ENCODE measurements around the gene GALNT17.
"Not testable (repeated sequence)": the region's sequence is repeated elsewhere in the genome, so short reads cannot be mapped to it uniquely, and the experiment has no call there.

The GALNT17 gene

DNA sequence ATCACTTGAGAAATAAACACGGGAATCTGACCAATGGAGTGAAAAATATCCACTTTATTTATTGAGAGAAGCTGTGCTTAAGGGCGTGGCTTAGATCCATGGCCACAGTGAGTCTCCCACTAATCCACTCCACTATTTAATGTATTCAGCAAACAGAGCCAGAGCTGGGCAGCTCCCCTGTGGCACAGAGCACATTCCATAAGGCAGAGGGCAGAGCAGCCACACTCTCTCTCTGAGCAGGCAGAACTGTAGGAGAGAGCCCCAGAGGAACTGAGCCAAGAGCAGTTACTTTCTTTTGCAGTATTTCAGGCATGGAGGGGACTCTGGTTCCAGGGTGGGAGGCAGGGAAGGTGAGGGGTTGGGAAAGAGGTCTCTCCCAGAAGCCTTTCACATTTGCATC lies 106.0 kb downstream of the GALNT17 start:
- no peak for DNase-seq

DNA sequence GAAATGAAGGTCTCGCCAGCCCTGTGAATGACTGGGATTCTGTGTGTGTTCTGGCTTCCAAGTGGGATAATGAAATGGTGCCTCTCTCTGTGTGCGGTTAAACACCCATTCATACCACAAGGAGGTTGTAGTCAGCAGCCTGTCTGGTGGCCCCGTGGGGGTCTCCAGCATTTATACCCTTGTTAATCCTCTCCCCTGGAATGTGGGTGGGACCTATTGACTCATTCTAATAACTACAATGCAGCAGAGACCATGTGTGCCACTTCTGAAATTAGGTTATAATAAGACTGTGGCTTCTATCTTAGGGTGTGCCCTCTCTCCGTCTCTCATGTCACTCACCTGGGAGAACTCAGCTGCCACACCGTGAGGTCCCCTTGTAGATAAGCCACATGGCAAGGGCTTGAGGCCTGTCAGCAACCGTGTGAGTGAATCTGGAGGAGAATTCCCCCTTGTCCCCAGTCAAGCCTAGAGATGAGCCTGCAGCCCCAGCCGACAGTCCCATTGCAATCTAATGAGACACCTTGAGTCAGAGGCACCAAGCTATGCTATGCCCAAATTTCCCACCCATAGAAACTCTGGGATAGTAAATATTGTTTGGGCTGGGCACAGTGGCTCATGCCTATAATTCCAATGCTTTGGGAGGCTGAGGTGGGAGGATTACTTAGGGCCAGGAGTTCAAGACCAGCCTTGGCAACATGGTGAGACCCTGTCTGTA lies 106.8 kb downstream of the GALNT17 start:
- DNase-seq, result no peak

DNA sequence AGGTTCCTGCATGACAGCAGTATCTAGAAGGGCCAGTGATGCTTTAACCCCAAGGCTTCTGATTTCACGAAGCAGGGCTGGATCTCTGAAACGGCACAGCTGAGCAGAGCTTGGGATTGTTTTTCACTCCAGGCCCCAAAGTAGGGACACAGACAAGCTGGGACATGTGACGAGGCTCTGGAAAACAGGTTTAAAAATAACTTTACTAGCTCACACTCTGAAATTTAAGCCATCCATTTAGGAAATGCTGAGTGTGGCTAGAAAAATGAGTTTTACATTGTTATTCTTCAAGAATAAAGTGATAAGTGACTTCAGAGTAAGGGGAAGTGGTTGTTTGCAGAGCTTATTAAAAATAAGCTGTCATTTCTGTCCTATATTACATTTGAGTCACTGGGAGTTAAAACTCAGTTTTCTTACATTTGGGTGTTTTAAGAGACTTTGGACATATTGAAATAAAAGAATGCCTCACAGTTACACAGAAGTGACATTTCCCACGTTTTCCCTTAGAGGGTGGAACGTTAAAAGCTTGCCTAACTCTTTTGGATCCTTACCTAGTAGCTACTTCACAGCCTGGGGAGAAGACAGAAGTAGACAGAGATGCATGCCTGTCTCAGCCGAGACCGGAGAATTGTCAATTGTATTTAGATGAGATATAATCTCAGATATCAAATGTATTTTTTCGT lies 107.8 kb downstream of the GALNT17 start:
- DNase-seq, result no peak

DNA sequence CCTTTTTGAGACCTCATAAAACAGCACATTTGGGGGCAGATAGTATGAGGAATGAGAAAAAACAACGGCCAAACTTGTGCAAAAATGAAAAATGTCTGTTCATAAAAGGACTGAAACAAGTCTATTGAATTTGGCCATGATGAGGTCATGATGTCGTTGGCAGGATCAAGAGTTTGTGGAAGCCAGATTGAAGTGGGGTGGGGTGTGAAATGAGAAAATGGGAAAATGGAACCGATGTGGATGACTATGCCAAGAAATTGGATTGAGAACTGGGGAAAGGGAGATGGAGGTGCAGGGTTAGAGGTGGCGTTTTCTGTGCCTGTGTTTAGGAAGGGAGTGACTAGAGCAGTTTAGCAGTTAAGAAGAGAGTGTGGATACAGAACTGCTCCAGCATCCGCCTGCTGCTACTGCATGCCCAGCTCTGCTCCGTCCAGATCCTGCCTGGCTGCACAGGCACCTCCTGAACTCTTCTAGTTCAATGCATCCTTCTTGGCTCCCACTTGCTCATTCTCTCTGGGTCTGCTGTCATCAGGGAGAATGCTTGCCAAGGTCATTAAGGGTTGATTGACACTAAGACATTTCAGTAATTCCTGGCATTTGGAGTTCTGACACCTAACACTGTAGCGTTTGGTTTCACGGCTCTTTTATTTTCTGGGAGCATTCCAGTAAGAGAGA lies 111.9 kb downstream of the GALNT17 start:
- no peak for DNase-seq

DNA sequence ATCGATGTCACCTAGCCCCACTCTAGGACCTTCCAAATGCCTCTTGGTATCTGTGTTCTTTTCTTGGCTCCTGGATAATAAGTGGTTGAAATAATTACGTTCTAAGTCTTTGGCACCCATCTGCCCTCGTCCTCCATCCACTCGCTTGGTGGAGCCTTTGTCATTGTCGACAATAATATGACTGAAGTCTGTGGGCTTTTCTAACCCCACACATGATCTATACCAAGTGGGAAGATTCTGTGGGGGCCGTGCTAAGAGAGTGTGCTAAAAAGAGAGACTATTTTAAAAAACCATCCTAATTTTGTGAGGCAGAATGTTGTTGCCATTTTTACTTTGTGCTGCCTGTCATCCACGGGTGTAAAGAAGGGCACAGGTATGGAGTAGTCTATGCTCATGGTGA lies 113.1 kb downstream of the GALNT17 start:
- DNase-seq, result no peak

DNA sequence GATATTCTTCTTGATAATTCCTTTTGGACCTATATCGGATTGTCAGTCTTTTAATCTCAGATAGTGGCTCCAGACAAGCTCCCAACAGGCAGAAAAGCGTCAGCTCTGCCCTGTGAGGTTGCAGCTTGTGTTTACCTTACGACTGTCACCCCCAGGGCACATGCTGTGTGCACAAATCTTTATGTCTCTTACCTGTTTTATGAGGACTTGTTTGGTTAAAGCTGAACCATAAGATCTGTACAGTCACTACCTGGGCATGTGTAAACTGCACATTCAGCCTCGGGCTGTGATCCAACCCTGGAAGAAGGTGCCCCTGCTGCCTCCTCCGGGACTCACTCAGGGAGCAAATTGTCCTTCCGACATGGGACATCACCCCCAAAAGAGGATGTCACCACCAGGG lies 119.8 kb downstream of the GALNT17 start:
- DNase-seq, result no peak

DNA sequence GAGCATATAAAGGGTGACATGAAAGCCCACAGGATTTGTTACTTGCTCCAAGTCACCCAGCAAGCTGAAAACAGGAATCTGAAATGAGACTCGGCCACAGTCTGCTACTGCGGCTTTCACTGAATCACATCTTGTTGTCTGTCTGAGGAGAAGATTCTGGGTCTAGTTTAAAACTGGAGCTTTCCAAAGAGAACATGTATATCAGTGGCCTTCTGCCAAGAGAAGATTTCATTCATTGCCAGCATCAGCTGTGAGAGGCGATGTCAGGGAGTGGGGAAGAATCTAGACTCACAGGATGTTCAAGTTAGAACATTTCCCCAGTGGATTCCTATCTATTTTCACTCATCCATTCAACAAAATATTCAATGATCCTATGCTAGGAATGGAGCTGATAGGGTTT lies 122.8 kb downstream of the GALNT17 start:
- DNase-seq, result no peak

DNA sequence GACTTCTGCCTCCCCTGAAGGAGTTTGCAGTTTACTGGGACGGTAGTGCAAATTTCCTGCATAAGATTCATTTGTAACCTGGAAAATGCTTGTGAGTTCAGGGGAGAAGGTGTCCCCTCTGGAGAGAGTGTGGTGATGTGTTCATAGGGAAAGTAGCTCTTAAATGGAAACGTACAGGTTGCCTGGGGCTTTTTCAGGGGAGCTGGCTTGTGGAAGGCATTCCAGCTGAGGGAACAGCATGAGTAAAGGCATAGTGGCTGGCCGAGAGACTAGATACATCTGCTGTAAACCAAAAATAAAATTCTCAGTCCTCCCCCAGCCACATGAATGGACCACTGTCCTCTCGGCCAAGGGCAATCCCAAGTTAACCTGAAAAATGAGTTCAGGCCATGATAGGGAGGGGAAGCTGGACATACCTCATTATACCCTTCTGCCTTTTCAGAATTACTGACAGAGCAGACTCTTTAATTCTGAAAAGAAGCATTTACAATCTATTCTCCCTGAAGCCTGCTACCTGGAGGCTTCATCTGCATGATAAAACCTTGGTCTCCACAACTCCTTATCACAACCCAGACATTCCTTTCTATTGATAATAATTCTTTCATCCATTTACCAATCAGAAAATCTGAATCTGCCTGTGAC lies 123.7 kb downstream of the GALNT17 start:
- no peak for DNase-seq

DNA sequence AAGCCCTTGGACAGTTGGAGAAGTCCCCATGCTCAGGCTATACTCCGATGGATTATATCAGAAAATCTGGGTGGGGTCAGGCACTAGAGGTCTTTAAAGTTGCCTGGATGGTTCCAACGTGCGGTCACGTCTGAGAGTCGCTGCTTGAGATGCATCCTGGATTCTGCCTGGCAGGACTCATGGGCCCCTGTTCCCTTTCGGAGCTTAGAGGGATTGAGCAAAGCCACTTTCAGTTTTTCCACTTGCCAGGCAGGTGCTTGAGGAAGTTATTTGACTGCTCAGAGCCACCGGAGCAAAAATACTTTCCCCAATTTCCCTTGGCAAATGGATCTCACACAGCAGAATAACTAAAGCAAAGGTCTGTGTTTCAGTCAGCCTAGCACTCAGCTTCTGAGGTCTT lies 129.1 kb downstream of the GALNT17 start:
- DNase-seq, result no peak

DNA sequence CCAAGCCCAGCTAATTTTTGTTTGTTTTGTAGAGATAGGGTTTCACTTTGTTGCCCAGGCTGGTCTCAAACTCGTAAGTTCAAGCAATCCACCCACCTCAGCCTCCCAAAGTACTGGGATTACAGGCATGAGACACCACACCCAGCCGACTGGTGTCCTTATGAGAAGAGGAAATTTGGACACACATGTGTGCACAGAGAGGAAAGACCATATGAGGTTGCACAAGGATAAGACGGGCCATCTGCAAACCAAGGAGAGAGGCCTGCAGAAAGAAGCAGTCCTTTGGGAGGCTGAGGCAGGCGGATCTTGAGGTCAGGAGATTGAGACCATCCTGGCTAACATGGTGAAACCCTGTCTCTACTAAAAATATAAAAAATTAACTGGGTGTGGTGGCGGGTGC lies 130.9 kb downstream of the GALNT17 start:
- not testable (repeated sequence) for DNase-seq

DNA sequence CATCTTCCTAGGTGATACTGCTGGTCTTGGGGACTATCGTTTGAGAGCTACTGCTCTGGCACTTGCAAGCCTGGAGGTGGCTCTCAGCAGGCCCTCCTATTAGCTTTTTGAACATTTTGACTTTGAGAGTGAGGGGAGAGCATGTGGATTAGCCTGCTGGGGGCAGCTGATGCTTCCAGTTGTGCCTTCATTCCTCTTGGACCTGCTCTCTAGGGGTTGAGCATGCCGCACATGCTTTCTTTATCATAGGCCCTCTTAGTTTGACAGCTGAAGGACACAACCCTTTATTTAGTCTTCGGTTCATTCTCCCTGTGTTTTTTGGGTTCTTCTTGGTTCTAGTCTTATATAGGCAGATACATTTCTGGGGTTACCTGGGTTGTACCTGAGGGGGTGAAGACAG lies 132.1 kb downstream of the GALNT17 start:
- DNase-seq, result no peak

DNA sequence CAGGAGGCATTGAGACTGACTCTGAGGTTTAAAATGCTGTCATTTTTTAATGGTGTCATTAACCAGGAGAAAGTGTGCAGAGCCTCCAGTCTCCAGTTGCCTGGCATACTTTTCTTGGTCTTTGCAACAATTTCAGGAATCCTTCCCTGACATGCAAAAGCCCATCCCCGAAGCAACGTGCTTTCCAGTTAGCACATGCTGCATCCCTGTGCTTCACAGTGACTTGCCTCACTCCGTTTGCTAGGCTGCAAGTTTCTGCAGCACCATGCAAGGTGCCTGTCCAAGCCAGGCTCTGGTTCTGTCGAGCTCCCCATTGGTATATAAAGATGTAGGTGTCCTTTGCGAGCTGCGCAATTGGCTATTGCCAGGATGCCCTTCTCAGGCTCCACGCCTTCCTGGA lies 135.0 kb downstream of the GALNT17 start:
- no peak for DNase-seq

DNA sequence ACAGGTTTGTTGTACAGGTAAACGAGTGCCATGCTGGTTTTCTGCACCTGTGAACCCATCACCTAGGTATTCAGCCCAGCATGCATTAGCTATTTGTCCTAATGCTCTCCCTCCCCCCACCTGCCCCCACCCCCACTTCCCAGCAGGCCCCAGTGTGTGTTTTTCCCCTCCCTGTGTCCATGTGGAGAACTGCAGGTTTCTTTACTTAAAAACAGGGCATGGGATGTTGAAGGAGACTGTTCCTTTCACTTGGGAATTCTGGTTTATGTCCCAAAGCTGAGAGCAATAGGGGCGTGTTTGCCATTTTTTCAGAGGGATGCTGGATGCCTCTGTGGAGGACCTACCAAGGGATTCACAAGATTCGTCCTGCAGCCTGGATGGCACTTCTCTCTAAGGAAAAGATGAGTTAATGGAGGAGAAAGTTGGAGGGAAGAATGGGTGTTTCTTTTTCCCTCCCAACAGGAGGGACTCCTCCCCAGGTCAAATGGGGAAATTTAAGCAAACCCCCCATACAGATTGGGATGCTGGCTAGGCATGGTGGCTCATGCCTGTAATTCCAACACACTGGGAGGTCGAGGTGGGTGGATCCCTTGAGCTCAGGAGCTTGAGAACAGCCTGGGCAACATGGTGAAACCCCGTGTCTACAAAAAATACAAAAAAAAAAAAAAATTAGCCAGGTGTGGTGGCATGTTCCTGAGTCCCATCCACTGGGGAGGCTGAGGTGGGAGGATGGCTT lies 136.0 kb downstream of the GALNT17 start:
- no peak for DNase-seq

DNA sequence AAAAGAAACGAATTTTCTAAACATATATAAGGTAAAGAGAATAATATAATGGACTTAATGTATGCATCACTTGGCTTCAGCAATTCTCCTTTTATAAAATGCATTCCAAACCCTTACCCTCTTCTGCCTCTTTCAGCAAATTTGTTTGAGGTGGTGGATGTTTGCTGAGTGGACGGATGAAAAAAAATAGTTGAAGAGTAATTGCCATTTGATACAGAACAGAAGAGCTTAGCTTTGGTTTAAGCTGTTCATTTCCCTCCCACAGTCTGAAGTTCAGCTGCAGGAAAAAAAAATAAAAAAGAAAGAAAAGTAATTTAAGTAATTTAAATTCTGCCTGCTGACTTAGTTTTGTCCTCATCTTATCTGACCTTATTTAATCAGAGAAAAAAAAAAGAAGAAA lies 138.6 kb downstream of the GALNT17 start:
- DNase-seq, result no peak

DNA sequence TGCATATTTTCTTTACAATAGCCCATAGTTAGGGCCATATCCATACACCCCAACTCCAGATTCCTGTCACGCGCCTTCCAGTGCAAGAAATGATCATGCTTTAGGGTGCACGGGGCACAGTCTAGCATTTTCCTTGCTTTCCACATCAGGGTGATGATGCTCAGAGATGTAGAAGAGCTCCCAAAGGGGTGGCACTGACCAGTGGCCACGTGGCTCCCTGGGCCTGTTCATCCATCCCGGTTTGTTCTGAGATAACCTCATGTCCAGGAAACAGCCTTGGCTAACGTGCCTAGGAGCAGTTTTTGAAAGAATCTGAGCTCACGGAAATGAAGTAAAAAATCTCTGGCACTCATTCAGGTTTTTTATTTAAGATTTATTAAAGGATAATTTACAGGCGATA lies 139.3 kb downstream of the GALNT17 start:
- DNase-seq, result no peak

DNA sequence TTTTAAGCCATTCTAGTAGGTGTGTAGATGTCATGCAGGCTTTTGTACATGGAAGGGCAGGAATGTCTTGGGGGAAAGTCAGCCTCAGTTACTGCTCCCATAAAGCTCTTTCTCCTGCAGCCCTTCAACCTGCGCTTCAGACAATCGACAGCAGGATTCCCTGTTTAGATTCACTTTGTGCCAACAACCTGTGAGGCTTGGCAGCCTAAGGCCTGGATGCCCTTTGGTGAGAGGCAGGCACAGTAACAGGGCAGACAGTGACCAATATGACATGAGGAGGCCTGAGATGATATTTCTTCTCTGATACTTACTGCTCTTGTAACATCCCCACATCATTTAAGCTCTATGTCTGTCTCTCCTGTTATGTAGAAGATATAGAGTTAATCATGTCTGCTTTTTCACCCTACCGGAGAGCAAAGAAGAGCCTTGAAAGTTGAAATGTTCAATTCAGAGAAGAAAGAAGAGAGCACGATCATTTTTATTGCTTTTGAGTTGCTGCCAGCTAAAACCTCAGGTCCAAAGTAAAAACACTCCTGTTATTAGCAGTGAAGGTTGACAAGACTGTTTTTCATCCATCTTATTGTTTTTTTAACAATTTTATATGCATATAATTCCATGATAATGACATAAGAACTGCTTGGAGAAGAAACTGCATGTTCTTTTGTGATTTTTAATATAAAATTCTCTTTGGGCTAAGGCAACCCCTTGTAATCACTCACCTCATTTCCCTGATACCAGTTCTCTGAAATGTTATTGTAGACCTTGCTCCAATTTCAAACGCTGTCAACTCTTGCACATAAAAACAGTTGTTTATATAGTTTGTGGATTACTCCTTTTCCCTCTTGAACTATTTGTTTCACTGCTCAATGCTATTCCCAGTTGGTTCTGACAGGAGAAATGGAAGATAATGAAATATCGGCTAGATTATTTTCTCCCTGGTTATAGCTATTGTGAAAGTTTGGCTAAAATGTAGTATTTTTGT lies 140.9 kb downstream of the GALNT17 start:
- DNase-seq, result no peak

DNA sequence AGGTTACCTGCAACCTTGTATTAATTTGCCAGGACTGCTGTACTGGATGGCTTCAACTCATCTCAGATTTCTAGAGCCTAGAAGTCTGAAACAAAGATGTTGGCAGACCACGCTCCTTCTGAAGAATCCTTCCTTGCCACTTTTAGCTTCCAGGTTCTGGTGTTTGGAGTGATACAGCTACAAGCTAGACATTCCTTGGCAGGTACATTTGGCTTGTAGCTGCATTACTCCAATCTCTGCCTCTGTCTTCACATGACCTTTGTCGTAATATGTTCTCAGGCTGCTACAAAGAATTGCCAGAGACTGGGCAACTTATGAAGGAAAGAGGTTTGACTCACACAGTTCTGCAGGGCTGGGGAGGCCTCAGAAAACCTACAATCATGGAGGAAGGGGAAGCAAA lies 146.3 kb downstream of the GALNT17 start:
- DNase-seq, result no peak

DNA sequence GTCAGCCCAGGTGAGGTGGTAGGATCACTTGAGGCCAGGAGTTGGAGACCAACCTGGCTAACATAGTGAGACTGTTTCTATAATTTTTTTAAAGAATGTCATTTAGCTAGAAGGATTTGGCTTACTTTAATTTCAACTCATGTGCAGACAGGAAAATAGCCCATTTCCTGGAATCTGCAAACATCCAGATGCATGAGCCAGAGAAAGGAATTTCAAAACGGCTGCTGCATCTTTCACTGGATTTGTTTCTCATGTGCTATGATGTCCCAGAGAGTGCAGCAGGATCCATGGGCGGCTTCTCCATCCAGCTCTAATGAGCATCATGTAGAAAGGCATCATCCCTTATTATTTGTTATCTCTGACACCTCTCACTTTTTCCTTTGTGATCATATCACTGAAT lies 149.3 kb downstream of the GALNT17 start:
- no peak for DNase-seq

DNA sequence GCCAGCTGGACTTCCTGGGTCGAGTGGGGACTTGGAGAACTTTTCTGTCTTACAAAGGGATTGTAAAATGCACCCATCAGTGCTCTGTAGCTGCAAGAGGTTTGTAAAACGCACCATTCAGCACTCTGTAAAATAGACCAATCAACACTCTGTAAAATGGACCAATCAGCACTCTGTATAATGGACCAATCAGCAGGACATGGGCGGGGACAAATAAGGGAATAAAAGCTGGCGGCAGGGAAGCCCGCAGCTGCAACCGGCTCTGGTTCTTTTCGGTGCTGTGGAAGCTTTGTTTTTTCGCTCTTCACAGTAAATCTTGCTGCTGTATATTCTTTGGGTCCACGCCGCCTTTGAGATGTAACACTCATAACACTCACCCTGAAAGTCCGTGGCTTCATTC lies 151.9 kb downstream of the GALNT17 start:
- DNase-seq, result no peak

DNA sequence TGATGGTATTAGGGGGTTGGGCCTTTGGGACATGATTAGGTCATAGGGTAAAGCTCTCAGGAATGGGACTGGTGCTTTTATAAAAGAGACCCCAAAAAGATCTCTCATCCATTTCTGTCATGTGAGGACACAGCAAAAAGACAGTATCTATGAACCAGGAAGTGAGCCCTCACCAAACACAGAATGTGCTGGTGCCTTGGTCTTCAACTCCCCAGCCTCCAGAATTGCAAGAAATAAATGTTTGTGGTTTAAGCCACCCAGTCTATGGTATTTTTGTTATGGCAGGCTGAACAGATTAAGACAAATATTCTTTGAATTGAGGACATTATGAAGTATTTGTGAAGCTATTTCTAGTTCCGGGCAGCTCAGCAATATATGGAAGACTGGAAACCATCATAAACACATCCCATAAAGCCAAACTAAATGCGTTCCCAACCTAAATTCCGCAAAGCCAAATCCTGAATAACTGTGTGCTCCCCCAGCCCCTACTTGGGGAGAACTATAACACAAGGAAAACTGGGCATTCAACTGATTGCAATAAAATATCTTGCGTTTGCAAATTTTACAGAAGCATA lies 153.7 kb downstream of the GALNT17 start:
- no peak for DNase-seq

DNA sequence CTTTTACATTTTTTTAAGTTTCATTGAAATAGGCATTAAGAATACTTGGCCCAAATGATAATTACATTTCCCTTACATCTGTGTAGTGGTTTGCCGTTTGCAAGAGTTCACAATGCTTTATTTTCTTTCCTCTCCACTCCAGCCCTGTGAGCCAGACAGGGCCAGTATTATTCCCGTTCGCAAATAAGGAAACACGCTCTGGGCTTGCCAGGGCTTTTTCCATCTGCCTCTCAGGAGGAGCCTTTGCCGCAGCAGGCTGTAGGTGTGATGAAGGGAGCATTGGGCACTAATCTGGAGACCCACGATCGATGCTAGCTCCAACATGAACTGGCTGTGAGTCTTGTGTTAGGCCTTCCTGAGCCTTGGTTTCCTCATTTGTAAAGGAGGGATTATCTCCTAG lies 154.4 kb downstream of the GALNT17 start:
- no peak for DNase-seq
